ENCODE data around the gene RAB40B.

DNA sequence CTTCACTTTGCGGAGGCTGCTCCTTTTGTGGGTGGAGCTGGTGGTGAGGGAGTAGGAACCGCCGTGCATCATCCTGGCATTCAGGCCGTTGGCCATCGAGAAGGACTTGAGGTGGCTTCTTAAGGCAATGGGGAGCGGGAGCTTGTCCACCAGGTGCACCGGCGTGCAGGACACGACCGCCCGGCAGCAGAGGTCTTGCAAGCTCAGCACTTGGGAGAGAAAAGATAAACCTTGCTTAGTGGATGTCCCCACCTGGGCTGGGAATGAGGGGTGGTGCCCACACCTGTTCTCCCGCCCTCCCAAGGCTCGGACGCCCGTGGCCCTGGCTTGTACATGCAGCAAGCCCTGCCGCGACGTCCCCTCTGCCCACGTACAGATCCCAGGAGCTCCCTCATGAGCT lies 40.6 kb downstream of the RAB40B start:
- TF ChIP-seq, protein P1, sequence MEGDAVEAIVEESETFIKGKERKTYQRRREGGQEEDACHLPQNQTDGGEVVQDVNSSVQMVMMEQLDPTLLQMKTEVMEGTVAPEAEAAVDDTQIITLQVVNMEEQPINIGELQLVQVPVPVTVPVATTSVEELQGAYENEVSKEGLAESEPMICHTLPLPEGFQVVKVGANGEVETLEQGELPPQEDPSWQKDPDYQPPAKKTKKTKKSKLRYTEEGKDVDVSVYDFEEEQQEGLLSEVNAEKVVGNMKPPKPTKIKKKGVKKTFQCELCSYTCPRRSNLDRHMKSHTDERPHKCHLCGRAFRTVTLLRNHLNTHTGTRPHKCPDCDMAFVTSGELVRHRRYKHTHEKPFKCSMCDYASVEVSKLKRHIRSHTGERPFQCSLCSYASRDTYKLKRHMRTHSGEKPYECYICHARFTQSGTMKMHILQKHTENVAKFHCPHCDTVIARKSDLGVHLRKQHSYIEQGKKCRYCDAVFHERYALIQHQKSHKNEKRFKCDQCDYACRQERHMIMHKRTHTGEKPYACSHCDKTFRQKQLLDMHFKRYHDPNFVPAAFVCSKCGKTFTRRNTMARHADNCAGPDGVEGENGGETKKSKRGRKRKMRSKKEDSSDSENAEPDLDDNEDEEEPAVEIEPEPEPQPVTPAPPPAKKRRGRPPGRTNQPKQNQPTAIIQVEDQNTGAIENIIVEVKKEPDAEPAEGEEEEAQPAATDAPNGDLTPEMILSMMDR (optimal IDR thresholded peaks at IDR 0.05 in 1 of 3, IDR thresholded peaks at IDR 0.05 in 1 of 3, conservative IDR thresholded peaks at IDR 0.05 in 1 of 3; ENCODE audit: extremely low read depth in 1 of 3, insufficient read depth in 2 of 3, low read length in 3 of 3), result no peak
- TF ChIP-seq EZH2 (IDR thresholded peaks at IDR 0.05; ENCODE audit: low read length), result no peak
